Spinal cord (tissue), 10 donors: ENCODE results near the gene CADPS. TPM values are rescaled to one million over a fixed set of nuclear protein-coding genes. Genes with fewer than 3 reads are reported as not detected.

ENCODE experiments used
- DNase-seq, 6 donors: peaks; one replicate each; pipeline versions ENCODE4 v3.0.0 to v3.0.0-alpha.2; 2013 to 2015; ENCODE audit warnings: low spot score in 6 of 6, low read depth in 4 of 6
- H3K27ac ChIP-seq: one replicate; pipeline ENCODE4 v1.5.1; 2013; ENCODE audit warnings: low read depth, low read length, control low read depth
- H3K27me3 ChIP-seq: one replicate; pipeline ENCODE4 v1.6.1; 2013; ENCODE audit warnings: low read length; ENCODE audit not compliant: control insufficient read depth, insufficient read depth
- H3K36me3 ChIP-seq: one replicate; pipeline ENCODE4 v1.6.1; 2013; ENCODE audit warnings: low read length; ENCODE audit not compliant: control insufficient read depth, insufficient read depth
- H3K4me1 ChIP-seq: one replicate; pipeline ENCODE4 v1.6.1; 2013; ENCODE audit warnings: low read length; ENCODE audit not compliant: control insufficient read depth, insufficient read depth
- H3K4me3 ChIP-seq: one replicate; pipeline ENCODE4 v1.5.1; 2013; ENCODE audit warnings: low read depth, low read length, control low read depth
- H3K9me3 ChIP-seq: one replicate; pipeline ENCODE4 v1.6.1; 2013; ENCODE audit warnings: low read length; ENCODE audit not compliant: control insufficient read depth, insufficient read depth
- WGBS: methylation state at CpG from one replicate; pipeline ENCODE4 v1.1.5; 2013; ENCODE audit warnings: missing lambda C conversion rate; ENCODE audit not compliant: insufficient coverage; 5-methylcytosine and 5-hydroxymethylcytosine counted together
- polyA plus RNA-seq, 2 donors: library from polyadenylated mRNA; unstranded; fragments of 120-200 nt; gene quantifications; one replicate each; pipeline ENCODE4 v1.2.1, GENCODE V29; 2013; ENCODE audit not compliant: insufficient read length in 2 of 2
- total RNA-seq, 2 donors: library from RNA; depleted of rRNA in 1 of 2; stranded (reverse); fragments of 120-200 nt in 1 of 2; fragments of >200 nt in 1 of 2; gene quantifications; one replicate each; pipeline versions ENCODE4 v1.2.3 to v1.2.4, GENCODE V29; 2013 to 2014
- donor health status: healthy.

The CADPS gene
- total and polyA plus RNA-seq, 4 donors = 79.7 to 251 (median 198) TPM

GRCh38 chr3:62615258-62615849 is 259.9 kb downstream of the CADPS start:
- H3K27ac ChIP-seq = no peak overlapping the region
- no peak for DNase-seq
- no peak overlapping the region for H3K4me3 ChIP-seq
- H3K9me3 ChIP-seq = no peaks in the 10 kb centered on the region
- H3K4me1 ChIP-seq = no peaks in the 10 kb centered on the region
- no peaks in the 10 kb centered on the region for H3K36me3 ChIP-seq
- H3K27me3 ChIP-seq = no peaks in the 10 kb centered on the region
- 20% methylated on average over 1 of the region's 5 CpGs for WGBS

- 100% methylated on average over 1 of the region's 1 CpG for WGBS
Measured at GRCh38 chr3:62614527-62614926, 260.7 kb downstream of the CADPS start.

GRCh38 chr3:62611541-62612240 is 263.5 kb downstream of the CADPS start:
- Histone ChIP-seq H3K4me1 (peaks cover 6% of the 10 kb centered on the region), H3K27ac (no peak overlapping the region), H3K9me3 (no peaks in the 10 kb centered on the region), H3K27me3 (no peaks in the 10 kb centered on the region), H3K36me3 (no peaks in the 10 kb centered on the region), H3K4me3 (no peak overlapping the region)
- DNase-seq = no peak
- WGBS = 100% methylated on average over 1 of the region's 3 CpGs

More at GRCh38 chr3:62614527-62614926, 260.7 kb downstream of the CADPS start:
- no peaks in the 10 kb centered on the region for H3K27me3 ChIP-seq
- no peak overlapping the region for H3K27ac ChIP-seq
- no peaks in the 10 kb centered on the region for H3K9me3 ChIP-seq
- H3K4me3 ChIP-seq = no peak overlapping the region
- DNase-seq = no peak
- H3K36me3 ChIP-seq = no peaks in the 10 kb centered on the region
- no peaks in the 10 kb centered on the region for H3K4me1 ChIP-seq

GRCh38 chr3:62607287-62608029 is 267.8 kb downstream of the CADPS start:
- 26% methylated on average over 6 of the region's 10 CpGs for WGBS
- peak in 1 of 6 donors; percentile 83 for DNase-seq
- Histone ChIP-seq H3K4me1 (peaks cover 6% of the 10 kb centered on the region), H3K36me3 (no peaks in the 10 kb centered on the region), H3K27ac (no peak overlapping the region), H3K4me3 (no peak overlapping the region), H3K27me3 (no peaks in the 10 kb centered on the region), H3K9me3 (no peaks in the 10 kb centered on the region)

GRCh38 chr3:62605413-62606068 is 269.7 kb downstream of the CADPS start:
- H3K36me3 ChIP-seq = no peaks in the 10 kb centered on the region
- DNase-seq = no peak
- WGBS = 86% methylated on average over 1 of the region's 3 CpGs
- H3K27ac ChIP-seq = no peak overlapping the region
- H3K9me3 ChIP-seq = no peaks in the 10 kb centered on the region
- no peaks in the 10 kb centered on the region for H3K27me3 ChIP-seq
- H3K4me3 ChIP-seq = no peak overlapping the region
- H3K4me1 ChIP-seq = peaks cover 6% of the 10 kb centered on the region

GRCh38 chr3:62604751-62605351 is 270.4 kb downstream of the CADPS start:
- Histone ChIP-seq H3K27ac (no peak overlapping the region), H3K9me3 (no peaks in the 10 kb centered on the region), H3K36me3 (no peaks in the 10 kb centered on the region), H3K4me3 (no peak overlapping the region), H3K4me1 (peaks cover 6% of the 10 kb centered on the region), H3K27me3 (no peaks in the 10 kb centered on the region)
- no peak for DNase-seq
- no CpG with 5 or more reads among the region's 1 CpG for whole genome bisulfite sequencing

GRCh38 chr3:62604298-62604697 is 270.9 kb downstream of the CADPS start:
- Histone ChIP-seq H3K36me3 (no peaks in the 10 kb centered on the region), H3K9me3 (no peaks in the 10 kb centered on the region), H3K27me3 (no peaks in the 10 kb centered on the region), H3K4me1 (peaks cover 6% of the 10 kb centered on the region), H3K4me3 (no peak overlapping the region), H3K27ac (no peak overlapping the region)
- 83% methylated on average over 1 of the region's 2 CpGs for WGBS
- DNase-seq = no peak

- H3K4me3 ChIP-seq = no peak overlapping the region
- H3K9me3 ChIP-seq = no peaks in the 10 kb centered on the region
- 72% methylated on average over 3 of the region's 3 CpGs for WGBS
- peaks cover 6% of the 10 kb centered on the region for H3K4me1 ChIP-seq
- no peak for DNase-seq
- H3K27ac ChIP-seq = no peak overlapping the region
- no peaks in the 10 kb centered on the region for H3K36me3 ChIP-seq
- H3K27me3 ChIP-seq = no peaks in the 10 kb centered on the region
Measured at GRCh38 chr3:62602987-62603386, 272.2 kb downstream of the CADPS start.

- Histone ChIP-seq H3K9me3 (no peaks in the 10 kb centered on the region), H3K36me3 (no peaks in the 10 kb centered on the region), H3K4me3 (no peak overlapping the region), H3K27ac (no peak overlapping the region), H3K27me3 (no peaks in the 10 kb centered on the region), H3K4me1 (peaks cover 1% of the 10 kb centered on the region)
- DNase-seq = peak in 2 of 6 donors; percentile 35 to 84
- 18% methylated on average over 7 of the region's 10 CpGs for WGBS
Measured at GRCh38 chr3:62602129-62602770, 273.0 kb downstream of the CADPS start.
